ENCODE results near the gene TRIP10.
"Not testable (repeated sequence)": the region's sequence is repeated elsewhere in the genome, so short reads cannot be mapped to it uniquely, and the experiment has no call there.

The TRIP10 gene

DNA sequence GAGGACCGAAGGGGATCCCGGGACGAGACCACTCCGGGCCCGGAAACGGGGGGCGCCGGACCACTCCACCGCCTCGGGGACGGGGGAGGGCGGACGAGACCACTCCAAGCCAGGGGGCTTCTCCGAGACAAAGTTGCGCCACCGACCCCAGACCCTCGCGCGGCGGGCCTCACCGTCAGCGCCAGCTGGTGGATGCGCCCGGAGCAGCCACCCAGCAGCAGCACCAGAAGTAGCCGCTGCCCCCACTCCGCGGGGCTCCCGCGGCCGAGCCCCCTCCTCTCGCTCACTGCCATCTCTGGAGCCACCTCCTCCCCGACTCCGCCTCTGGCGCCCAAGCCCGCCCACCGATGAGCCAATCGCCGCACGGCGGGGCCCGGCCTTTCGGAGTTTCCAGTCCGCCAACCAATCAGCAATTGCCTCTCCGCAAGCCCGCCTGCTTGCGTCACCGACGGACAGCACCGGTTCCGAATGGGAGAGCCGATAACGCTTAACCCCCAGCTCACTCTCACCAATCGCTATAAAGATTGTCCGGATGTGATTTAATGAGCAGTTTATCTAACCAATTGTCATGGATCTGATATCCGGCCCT, 2.1 kb upstream of the TRIP10 start, which contains the start of gene GPR108:
Gene GPR108, minus strand, starts transcription at position 297 of the 589 bp plus-strand sequence. Its CDS starts 4 bp downstream, at position 293.
- intact Hi-C loops (cut with DNase I): loop anchor here (5.0 to 10.0 kb wide), 2 partner anchors 125 to 203 kb away; partner anchors contain the start of gene TNFSF9
- peak; percentile 99 to 100 (median 100) for DNase-seq

DNA sequence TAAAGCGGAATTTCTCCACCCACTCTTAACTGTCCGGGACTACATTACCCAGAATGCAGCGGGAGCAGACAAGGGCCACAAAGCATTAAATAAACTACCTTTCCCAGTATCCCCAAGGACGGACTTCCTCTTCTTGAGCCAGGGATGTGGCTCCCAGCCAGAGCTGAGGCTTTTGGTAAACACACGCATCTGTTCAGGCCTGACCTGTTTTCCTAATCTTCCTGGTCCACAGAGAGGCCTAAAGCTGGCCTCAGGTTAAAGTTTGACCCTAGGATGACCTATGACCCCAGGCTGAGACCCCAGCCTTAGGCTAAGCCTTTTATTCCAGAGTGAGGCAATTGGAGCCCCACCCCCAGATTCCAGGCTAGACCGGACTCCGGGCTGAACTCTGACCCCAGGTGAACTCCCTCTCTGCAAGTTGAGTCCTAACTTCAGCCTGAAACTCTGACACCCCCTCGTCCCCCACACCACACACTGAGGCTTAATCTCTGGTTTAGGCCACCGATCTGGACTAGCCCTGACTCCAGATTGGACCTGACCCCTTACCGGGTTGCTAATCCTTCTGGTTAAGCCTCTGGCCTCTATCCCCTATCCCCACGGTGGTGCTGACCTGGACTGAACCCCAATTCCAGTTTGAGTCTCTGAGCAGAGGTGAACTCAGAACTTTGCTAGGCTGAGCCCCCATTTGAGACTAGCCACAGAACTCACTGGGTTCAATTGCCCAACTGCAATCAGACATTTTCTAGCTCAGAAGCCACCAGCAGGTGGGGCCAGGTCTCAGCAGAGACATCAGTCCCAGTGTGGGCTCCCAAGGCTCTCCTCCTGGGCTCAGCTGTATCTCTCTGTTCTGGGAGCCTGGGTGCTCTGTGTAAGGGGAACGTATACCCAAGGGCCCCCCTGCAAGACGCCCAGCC, 1.4 kb upstream of the TRIP10 start:
- DNase-seq: peak; percentile 64 to 96 (median 79)
- intact Hi-C loops (cut with DNase I): loop anchor here (5.0 to 10.0 kb wide), 2 partner anchors 124 to 203 kb away; partner anchors contain the start of gene TNFSF9

DNA sequence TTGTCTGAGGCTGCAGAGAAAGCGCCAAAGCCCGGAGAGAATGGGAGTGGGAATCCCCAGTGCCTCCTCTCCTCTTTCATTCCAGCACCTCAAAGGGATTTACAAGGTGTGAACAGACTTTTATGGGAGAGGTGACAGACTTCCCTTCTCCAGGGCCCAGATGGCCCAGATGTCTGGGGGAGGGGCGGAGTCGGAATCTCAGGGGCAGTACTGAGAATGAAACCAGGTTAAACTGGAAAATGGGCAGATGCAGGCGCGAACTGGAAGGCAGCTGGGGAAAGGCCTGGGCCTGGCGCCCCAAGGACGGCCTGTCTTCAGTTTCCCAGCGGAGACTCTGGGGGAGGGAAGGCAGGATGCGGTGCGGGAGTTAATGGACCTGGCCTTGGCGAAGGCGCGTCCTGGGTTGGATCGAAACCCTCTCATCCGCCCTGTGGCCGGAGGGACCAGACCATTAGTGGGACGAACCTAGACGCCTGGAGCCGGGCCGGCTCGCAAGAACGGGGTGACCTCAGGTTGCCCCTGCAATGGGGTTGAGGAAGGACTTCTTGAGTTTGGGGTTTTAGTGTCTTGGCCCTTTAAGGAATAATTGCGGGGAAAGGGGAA, 592 bp upstream of the TRIP10 start:
- intact Hi-C loops (cut with DNase I): loop anchor here (5.0 to 10.0 kb wide), 2 partner anchors 123 to 204 kb away; partner anchors contain the start of gene TNFSF9
- peak in 8 of 42 donors; percentile 20 to 55 (median 29) for DNase-seq

DNA sequence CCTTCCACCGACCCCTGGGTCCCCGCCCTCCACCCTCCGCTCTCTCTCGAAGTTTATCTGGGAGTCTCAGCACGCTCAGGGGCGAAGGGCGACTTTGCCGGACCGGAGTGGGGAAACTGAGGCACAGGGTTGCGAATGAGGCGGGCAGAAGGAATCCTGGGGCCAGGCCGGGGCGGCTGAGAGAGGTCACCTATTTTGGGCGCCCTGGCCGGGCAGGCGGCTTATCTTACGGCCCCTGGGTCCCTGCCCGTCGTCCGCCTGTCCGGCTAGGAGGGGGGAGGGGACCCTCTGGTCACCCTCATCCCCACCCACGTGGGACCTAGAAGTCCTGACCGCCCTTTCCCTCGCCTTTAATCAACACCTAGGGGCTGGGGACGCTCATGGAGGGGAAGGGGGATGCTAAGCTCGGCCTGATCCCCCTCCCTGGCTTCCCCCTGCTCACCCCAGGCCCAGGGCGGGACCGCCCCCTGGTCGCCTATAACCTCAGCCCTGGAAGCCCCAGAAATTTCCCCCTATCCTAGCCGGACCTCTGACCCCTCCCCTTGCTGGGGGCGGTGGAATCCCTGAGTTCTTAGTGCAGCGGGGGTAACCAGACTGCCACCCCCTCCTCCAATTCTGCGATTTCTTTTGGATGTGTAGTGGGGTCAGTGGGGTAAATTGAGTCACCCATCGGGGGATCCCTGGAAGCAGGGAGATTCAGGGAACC, 556 bp downstream of the TRIP10 start:
- intact Hi-C loops (cut with DNase I): loop anchor here (5.0 to 10.0 kb wide), 2 partner anchors 122 to 205 kb away; partner anchors contain the start of gene TNFSF9
- peak in 1 of 42 donors; percentile 30 for DNase-seq

DNA sequence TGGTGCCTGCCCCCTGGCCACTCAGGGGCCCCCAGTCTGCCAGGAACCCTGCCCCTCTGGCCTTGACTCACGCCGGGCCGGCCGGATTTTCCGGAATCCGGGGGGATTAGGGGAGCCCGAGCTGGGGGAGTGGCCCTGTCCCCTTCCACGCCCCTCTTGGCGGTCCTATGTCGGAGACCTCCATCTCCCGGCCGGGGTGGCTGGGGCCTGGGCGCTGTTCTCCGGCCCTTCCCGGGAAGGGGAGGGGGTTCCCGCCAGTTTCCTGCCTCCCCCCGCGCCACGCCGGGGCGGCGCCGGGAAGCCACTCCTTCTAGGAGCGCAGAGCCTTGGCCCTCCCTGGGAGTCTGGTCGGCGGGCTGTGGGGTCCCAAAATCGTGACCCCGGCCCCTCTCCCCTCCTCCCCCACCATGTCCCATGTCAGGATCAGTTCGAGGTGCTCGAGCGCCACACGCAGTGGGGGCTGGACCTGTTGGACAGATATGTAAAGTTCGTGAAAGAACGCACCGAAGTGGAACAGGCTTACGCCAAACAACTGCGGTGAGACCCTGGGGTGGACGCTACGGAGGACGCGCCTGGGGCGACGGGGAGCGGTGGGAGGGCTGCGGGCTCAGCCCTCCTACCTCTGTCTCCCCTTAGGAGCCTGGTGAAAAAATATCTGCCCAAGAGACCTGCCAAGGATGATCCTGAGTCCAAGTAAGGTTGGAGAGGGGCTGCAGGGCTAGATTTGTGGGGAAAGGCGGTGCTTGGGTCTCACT, 1.3 kb downstream of the TRIP10 start:
- peak in 3 of 42 donors; percentile 32 to 54 (median 42) for DNase-seq
- intact Hi-C loops (cut with DNase I): no loop called here

DNA sequence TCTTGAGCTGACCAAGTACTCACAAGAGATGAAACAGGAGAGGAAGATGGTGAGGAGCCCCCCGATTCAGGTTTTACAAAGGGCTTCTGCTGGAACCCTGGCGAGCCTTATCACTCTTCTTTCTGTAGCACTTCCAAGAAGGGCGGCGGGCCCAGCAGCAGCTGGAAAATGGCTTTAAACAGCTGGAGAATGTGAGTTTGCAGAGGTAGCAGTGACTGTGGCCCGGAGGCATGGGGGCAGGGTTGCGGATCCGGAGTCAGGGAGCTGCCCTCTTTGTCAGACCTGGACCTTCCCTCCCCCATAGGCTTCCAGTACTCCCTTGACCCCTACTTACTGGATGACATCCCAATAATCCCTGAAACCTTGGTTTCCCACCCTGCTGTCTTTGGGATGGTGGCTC, 3.6 kb downstream of the TRIP10 start:
- intact Hi-C loops (cut with DNase I): no loop called here

DNA sequence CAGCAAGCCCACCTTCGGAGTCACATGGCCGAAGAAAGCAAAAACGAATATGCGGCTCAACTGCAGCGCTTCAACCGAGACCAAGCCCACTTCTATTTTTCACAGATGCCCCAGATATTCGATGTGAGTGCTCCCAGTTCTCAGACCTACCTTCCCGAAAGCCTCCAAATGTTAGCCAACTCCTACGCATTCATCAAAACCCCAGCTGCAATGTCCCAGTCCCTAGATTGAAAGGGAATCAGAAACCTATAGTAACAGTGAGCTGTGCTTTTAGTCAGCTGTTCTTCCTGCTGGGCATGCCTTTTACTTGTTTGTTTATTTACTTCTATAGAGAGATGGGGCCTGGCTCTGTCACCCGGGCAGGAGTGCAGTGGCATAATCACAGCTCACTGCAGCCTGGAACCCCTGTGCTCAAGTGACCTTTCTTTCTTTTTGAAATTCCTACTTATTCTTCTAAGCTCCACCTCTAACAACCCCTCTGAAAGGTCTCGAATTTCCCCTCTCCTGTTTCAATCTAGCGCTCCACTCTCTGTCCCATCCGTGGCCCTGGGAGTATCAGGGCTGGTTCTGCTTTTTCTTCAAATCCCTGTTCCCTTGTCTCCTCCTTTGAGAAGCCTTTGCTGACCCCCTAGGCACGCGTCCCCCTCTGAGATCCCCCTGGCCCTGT, 4.4 kb downstream of the TRIP10 start:
- DNase-seq: no peak
- intact Hi-C loops (cut with DNase I): no loop called here

More for the DNA sequence above, 3.6 kb downstream of the TRIP10 start:
- no peak for DNase-seq

DNA sequence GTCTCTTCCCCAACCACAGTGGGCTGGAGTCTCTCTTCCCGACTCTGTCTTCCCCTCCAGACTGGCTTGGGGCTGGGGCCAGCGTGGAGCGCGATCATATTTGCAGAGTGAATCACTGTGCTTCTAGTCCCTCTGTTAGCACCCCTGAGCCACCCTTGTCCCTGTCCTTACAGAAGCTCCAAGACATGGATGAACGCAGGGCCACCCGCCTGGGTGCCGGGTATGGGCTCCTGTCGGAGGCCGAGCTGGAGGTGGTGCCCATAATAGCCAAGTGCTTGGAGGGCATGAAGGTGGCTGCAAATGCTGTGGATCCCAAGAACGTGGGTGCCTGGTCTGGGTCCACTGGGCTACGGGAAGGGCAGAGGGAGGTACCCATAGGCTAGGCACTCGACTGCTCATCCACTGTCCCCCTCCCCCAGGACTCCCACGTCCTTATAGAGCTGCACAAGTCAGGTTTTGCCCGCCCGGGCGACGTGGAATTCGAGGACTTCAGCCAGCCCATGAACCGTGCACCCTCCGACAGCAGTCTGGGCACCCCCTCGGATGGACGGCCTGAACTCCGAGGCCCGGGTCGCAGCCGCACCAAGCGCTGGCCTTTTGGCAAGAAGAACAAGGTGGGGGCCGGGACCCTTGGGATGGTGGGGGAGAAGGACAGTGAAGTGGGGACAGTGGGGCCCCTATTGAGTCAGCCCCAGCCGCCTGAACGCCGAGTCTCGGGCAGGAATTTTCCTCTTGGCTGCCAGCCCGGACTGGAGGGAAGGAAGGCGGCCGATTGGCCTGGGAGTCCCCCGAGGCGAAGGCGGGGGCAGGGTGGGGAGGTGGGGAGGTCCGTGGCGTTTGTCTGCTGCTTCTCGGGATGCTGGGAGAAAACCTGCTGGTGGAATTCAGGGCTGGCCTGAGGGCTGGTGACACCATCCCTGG, 5.2 kb downstream of the TRIP10 start:
- intact Hi-C loops (cut with DNase I): no loop called here
- peak in 39 of 42 donors; percentile 43 to 91 (median 75) for DNase-seq

DNA sequence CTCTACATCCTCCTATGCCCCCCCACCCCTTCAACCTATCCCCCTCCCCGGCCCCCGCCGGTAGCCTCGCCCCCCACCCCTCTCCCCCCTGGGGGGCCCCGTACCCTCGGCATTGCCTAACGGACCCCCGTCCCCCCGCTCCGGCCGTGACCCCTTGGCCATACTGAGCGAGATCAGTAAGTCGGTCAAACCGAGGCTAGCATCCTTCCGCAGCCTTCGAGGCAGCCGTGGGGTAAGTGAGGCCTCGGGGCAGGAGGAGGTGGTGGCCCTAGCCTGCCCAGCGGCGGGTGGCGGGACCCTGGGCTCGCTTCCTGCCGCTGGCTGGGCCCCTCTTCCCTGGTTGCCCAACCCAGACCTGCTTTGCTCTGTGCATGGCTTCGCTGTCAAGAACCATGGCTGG, 6.5 kb downstream of the TRIP10 start:
- no peak for DNase-seq
- intact Hi-C loops (cut with DNase I): no loop called here

DNA sequence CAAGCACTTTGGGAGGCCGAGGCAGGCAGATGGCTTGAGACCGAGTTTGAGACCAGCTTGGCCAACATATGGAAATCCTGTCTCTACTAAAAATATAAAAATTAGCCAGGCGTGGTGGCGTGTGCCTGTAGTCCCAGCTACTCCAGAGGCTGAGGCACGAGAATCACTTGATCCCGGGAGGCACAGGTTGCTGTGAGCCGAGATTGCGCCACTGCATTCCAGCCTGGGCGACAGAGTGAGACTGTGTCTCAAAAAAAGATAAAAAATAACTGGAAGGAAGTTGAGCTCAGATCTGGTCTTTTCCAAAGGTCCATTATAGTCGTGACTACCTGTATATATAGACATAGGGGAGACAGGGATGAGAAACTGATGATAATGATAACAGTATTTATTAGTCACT, 9.1 kb downstream of the TRIP10 start:
- DNase-seq; intact Hi-C loops (cut with DNase I): not testable (repeated sequence)

DNA sequence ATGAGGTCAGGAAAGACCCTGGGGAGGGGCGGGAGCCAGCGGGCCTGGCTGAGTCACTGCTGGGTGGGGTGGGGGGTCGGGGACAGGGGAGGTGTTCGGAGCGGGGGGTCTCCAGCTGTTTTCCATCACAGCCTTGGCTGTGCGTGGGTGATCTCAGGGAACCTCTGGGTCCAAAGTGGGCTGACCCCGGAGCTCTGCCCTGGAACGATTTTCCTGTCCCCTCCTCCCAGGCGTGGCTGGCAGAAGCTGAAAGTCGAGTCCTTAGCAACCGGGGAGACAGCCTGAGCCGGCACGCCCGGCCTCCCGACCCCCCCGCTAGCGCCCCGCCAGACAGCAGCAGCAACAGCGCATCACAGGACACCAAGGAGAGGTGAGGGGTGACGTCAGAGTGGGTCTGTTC, 10.6 kb downstream of the TRIP10 start:
- intact Hi-C loops (cut with DNase I): loop anchor here (10.0 kb wide), 1 partner anchor 115 kb away; no protein-coding TSS in a partner anchor
- no peak for DNase-seq

DNA sequence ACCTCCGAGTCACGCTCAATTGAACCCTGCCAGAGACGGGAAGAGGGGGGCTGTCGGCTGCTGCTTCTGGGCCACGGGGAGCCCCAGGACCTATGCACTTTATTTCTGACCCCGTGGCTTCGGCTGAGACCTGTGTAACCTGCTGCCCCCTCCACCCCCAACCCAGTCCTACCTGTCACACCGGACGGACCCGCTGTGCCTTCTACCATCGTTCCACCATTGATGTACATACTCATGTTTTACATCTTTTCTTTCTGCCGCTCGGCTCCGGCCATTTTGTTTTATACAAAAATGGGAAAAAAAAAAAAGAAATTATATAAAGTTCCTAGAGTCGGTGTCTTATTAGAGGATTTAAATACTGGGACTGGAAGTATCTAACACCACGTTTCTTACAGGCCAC, 11.7 kb downstream of the TRIP10 start:
- intact Hi-C loops (cut with DNase I): loop anchor here (10.0 kb wide), 1 partner anchor 116 kb away; no protein-coding TSS in a partner anchor
- DNase-seq: no peak

DNA sequence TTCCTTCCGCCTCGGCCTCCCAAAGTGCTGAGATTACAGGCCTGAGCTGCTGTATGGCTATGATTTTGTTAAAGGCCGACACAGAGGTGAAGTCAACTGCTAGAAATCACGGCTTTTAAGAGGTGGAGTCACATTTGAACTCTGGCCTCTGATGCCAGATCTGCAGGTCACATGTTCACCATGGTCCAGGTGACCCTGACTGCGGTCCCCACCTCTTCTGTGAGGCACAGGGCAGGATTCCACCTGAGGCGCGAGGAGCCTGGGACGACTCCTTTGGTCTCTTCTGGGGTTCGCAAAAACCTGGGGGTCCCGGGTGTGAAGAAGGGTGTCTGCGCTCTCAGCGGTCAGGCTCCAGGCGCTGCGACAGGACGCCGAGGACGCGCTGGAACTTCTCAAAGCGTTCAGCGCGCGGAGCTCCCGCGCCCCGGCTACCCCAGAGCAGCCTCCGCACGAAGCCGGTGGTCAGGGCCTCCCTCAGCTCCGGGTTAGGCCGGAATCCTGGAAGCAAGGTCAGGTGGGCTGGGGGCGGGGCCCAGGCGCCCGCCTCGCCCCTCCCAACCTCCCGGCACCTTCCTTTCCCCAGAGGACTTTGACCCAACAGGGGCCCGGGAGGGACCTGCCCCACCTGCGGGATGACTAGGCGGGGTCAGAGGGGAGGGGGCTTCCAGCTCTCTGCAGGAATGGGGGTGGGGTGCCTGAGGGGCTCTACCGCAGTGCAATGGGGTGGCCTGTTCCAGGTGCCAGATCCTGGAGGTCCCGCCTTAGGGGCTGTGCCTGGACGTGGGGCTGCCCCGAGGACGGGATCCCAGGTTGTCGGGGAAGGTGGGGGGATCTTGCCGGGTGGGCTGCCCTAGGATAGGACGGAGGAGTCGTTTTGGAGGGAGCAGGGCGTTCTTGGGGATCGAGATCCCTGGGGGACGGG, 13.0 kb downstream of the TRIP10 start:
- no peak for DNase-seq
- intact Hi-C loops (cut with DNase I): loop anchor here (10.0 kb wide), 1 partner anchor 118 kb away; no protein-coding TSS in a partner anchor

DNA sequence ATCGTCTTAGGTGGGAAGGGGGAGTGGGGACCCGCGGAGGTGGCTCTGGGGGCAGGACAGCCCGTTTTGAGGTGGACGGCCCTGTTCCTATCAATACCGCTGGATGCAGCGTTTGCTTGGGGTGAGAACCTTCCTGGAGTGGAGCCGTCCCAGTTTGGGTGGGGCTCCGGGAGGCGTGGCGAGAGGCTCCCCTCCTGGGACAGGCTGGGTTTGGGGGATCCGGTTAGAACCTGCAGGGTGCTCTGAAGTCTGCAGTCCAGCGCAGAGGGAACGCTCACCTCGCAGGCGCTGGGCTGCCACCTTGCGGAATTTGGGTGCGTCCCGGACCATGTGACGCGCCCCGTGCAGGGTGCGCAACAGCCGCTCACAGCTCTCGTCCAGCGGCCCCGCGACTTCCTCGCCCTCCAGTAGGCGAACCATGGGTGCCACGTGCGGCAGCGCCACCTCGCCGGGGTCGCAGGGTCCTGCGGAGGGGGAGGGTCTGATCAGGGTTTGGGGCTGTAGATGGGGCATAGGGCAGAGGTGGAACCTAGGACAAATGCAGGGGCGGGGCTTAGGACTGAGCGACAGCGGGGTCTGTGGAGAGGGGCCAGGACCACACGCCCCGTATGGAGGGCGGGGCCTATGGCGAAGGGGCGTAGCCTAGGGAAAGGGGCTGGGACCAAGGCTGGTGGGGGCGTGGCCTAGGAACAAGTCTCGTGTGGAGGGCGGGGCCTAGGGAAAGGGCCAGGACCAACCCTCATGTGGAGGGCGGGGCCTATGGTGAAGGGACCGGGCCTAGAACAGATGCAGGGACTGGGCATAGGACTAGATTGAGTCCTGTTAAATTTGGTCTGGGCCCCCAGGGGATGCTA, 13.9 kb downstream of the TRIP10 start:
- intact Hi-C loops (cut with DNase I): loop anchor here (10.0 kb wide), 1 partner anchor 119 kb away; no protein-coding TSS in a partner anchor
- peak in 22 of 42 donors; percentile 11 to 68 (median 44) for DNase-seq

Measured in head of caudate nucleus (tissue), 42 donors.